OCI-LY7 (cell line): ENCODE measurements around the gene GRPEL2.

Source experiments
- EZH2phosphoT487 ChIP-seq: fragments of 200-600 bp; sonication (generic); IDR thresholded peaks from 2 replicates; pipeline ENCODE4 v1.6.1; 2018; ENCODE audit warnings: low read depth, borderline replicate concordance, mild to moderate bottlenecking, mixed run types, antibody characterized with exemption, low read length, moderate library complexity, mixed read lengths
- TF ChIP-seq, protein P1 (sequence below): fragments of 200-600 bp; sonication (generic); conservative IDR thresholded peaks from 2 replicates; pipeline ENCODE4 v1.5.1; 2014; ENCODE audit warnings: mild to moderate bottlenecking, antibody characterized with exemption, low read length, moderate library complexity, mixed read lengths

DNA sequence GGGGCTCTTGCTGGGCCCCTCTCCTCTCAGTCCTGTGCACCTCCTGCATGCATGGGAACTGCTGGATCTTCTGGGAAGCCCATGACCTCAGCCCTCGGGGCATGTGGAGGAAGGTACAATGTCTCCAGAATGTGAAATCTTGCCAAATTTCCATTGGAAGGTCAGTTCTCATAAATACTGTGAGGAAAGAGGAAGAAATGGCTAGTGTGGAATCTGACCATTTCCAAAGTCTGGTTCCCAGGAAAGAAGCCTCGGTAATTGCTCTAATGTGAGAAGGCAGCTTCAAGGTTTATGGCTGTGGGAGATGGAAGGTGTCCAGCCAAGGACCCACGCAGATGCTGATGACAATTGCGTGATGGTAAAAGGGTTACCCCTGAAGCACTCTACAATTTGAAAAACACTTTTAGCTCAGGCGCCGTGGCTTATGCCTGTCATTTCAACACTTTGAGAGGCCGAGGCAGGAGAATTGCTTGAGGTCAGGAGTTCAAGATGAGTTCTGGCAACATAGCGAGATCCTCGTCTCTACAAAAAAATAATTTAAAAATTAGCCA lies 41.9 kb downstream of the GRPEL2 start:
- TF ChIP-seq, protein P1, sequence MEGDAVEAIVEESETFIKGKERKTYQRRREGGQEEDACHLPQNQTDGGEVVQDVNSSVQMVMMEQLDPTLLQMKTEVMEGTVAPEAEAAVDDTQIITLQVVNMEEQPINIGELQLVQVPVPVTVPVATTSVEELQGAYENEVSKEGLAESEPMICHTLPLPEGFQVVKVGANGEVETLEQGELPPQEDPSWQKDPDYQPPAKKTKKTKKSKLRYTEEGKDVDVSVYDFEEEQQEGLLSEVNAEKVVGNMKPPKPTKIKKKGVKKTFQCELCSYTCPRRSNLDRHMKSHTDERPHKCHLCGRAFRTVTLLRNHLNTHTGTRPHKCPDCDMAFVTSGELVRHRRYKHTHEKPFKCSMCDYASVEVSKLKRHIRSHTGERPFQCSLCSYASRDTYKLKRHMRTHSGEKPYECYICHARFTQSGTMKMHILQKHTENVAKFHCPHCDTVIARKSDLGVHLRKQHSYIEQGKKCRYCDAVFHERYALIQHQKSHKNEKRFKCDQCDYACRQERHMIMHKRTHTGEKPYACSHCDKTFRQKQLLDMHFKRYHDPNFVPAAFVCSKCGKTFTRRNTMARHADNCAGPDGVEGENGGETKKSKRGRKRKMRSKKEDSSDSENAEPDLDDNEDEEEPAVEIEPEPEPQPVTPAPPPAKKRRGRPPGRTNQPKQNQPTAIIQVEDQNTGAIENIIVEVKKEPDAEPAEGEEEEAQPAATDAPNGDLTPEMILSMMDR: no peak
- TF ChIP-seq EZH2phosphoT487: no peak
